ENCODE results near the gene RPL31. TPM values are rescaled to one million over a fixed set of nuclear protein-coding genes. Genes with fewer than 3 reads are reported as not detected.

RPL31 gene
- total RNA-seq, 4 donors from 2014 or later = 1,010 to 1,120 (median 1,024) TPM

DNA sequence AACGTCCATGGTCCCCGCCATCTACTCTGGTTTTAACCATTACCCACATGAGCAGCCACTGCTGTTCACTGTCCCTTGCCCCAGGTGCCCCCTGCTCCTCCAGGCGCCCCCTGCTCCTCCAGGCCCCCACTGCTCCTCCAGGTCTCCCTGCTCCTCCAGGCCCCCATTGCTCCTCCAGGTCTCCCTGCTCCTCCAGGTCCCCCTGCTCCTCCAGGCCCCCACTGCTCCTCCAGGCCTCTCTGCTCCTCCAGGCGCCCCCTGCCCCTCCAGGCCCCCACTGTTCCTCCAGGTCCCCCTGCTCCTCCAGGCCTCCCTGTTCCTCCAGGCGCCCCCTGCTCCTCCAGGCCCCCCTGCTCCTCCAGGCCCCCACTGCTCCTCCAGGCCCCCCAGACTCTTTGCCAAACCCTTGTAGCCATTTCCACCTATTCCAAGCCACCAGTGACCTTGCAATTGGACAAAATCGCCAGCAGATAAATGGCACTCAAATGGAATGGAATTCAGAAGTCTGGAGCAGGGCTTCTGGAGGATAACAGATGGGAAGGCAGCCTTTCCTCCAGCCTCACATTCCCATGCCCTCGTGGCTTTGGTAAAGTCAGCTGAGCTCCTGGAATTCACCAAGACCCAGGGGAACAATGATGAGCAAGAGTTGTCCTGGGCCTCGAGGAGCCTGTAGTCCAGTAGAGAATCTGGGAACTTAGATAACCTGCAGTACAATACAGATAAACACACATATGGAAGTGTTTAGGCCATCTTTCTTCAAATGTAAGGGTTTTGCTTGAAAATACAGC, 13.3 kb upstream of the RPL31 start:
- Histone ChIP-seq H3K27ac (no peak overlapping the region), H3K36me3 (peaks cover 0 to 15% (median 0%) of the 10 kb centered on the region in 3 donors), H3K4me1 (peaks cover 0 to 10% (median 0%) of the 10 kb centered on the region in 4 donors), H3K27me3 (no peaks in the 10 kb centered on the region), H3K9me3 (no peaks in the 10 kb centered on the region), H3K4me3 (no peak overlapping the region)
- TF ChIP-seq CTCF (IDR thresholded peaks at IDR 0.05) = no peak
- 73 to 74% methylated on average over 7 to 8 of the region's 8 CpGs for WGBS, 2 donors
- no peak for DNase-seq (ENCODE audit: low spot score in 2 of 2)

- 90 to 91% methylated on average over 3 of the region's 3 CpGs for WGBS, 2 donors
- Histone ChIP-seq H3K27me3 (no peaks in the 10 kb centered on the region), H3K27ac (no peak overlapping the region), H3K4me3 (no peak overlapping the region), H3K4me1 (peaks cover 0 to 2% (median 0%) of the 10 kb centered on the region in 4 donors), H3K9me3 (no peaks in the 10 kb centered on the region), H3K36me3 (peaks cover 0 to 24% (median 0%) of the 10 kb centered on the region in 3 donors)
- DNase-seq (ENCODE audit: low spot score in 2 of 2) = no peak
- TF ChIP-seq POLR2A (IDR thresholded peaks at IDR 0.05) (no peak), EP300 (IDR thresholded peaks at IDR 0.05) (no peak), CTCF (IDR thresholded peaks at IDR 0.05) (no peak)
Observed at GRCh38 chr2:100989666-100990065, 12.4 kb upstream of the RPL31 start.

DNA sequence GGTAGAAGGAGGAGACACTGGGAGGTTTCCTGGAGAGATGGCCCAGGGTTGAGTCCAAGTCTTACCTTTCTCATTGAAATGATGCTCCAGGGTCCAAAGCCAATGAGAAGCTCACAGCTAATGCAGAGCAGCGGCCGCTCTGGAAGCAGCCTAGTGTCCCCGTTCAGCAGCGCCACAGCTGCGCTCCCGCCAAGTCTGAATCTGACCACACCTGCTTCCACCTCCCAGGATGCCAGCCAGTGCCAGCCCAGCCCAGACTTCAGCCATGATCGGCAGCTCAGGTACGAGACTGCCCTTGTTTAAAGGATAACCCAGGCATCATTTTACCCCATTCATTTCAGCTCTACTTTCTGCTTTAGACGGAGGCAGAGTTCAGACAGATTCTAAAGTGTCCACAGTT, 11.9 kb upstream of the RPL31 start:
- TF ChIP-seq CTCF (IDR thresholded peaks at IDR 0.05) (no peak), EP300 (IDR thresholded peaks at IDR 0.05) (no peak), POLR2A (IDR thresholded peaks at IDR 0.05) (no peak)
- H3K9me3 ChIP-seq = no peaks in the 10 kb centered on the region
- H3K27ac ChIP-seq = no peak overlapping the region
- H3K36me3 ChIP-seq = peaks cover 0 to 29% (median 0%) of the 10 kb centered on the region in 3 donors
- DNase-seq (ENCODE audit: low spot score in 2 of 2) = no peak
- 93 to 94% methylated on average over 7 to 9 of the region's 9 CpGs for WGBS, 2 donors
- no peaks in the 10 kb centered on the region for H3K4me1 ChIP-seq
- no peak overlapping the region for H3K4me3 ChIP-seq
- no peaks in the 10 kb centered on the region for H3K27me3 ChIP-seq

DNA sequence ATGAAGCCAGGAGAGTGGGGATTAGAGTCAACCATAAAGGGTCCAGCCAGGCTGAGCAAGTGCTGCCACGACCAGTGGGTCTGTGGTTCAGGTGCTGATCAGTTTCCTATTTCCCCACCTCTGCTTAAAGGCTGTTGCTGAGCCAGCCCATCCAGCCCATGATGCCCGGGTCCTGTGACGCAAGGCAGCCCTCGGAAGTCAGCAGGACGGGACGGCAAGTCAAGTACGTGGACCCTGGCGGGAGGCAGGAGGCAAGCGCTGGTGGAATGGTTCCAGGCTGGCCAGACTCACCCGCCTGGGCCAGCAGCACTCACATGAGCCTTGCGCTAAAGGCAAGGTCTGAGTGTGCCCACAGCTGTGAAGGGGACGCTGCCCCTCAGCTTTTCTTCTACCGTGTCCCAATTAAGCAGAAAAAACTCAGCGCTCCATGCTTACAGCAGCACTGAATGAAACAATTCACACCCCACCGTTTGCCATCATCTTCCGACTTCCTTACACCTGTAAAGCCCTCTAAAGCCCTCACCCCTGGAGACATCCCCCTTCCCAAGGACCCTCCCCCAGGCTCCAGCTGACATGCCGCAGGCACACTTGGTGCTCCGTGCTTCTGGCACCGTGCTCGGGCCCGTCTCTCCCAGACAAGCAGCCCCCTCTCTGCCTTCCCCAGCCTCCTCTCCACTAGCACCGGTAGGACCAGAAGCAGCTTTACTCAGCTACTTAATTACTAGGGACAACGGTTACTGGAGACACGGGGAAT, 11.3 kb upstream of the RPL31 start:
- Histone ChIP-seq H3K9me3 (no peaks in the 10 kb centered on the region), H3K4me1 (no peaks in the 10 kb centered on the region), H3K27me3 (no peaks in the 10 kb centered on the region), H3K4me3 (no peak overlapping the region), H3K36me3 (peaks cover 0 to 35% (median 0%) of the 10 kb centered on the region in 3 donors), H3K27ac (no peak overlapping the region)
- DNase-seq (ENCODE audit: low spot score in 2 of 2) = no peak
- WGBS, 2 donors = 75% methylated on average over 21 to 24 of the region's 24 CpGs
- TF ChIP-seq POLR2A (IDR thresholded peaks at IDR 0.05) (no peak), EP300 (IDR thresholded peaks at IDR 0.05) (no peak), CTCF (IDR thresholded peaks at IDR 0.05) (no peak)

- H3K36me3 ChIP-seq = peaks cover 0 to 35% (median 0%) of the 10 kb centered on the region in 3 donors
Observed at GRCh38 chr2:100991404-100991773, 10.7 kb upstream of the RPL31 start.

More at GRCh38 chr2:100991404-100991773, 10.7 kb upstream of the RPL31 start:
- no peaks in the 10 kb centered on the region for H3K27me3 ChIP-seq
- no peaks in the 10 kb centered on the region for H3K9me3 ChIP-seq
- H3K4me3 ChIP-seq = no peak overlapping the region
- TF ChIP-seq CTCF (IDR thresholded peaks at IDR 0.05) = no peak
- TF ChIP-seq POLR2A (IDR thresholded peaks at IDR 0.05) = no peak
- TF ChIP-seq EP300 (IDR thresholded peaks at IDR 0.05) = no peak
- H3K27ac ChIP-seq = no peak overlapping the region
- DNase-seq (ENCODE audit: low spot score in 2 of 2) = no peak
- 76 to 83% methylated on average over 5 of the region's 5 CpGs for WGBS, 2 donors
- no peaks in the 10 kb centered on the region for H3K4me1 ChIP-seq
